NCI-H1417 treated with DMSO at 0.1 percent for 48 hours (cell line): Measurements from ENCODE around the gene FOXD4L3.
"Not testable (repeated sequence)": the region's sequence is repeated elsewhere in the genome, so short reads cannot be mapped to it uniquely, and the experiment has no call there.

Experiments used
- DNase-seq: peaks from one replicate; lab custom pipeline; 2025; lab: John Stamatoyannopoulos, UW

Gene FOXD4L3

GRCh38 chr9:68351689-68352088, 49.0 kb downstream of the FOXD4L3 start:
- DNase-seq, result not testable (repeated sequence)
